Lung (tissue), 12 donors: ENCODE data around the gene TMEM169. TPM values are rescaled to one million over a fixed set of nuclear protein-coding genes. Genes with fewer than 3 reads are reported as not detected.

Experiments used
- ATAC-seq: fragments of 200-7000 bp; cut with Tn5 transposase; one replicate; pipeline ENCODE4 v1.9.1; 2020; ENCODE audit warnings: moderate number of reproducible peaks; ENCODE audit not compliant: insufficient read depth, low FRiP score
- DNase-seq, 3 donors: peaks; one replicate each; pipeline ENCODE4 v3.0.0-alpha.2; 2013 to 2017
- H3K27ac ChIP-seq, 2 donors: one replicate each; pipeline ENCODE4 v1.5.1; 2013; ENCODE audit warnings: mild to moderate bottlenecking in 2 of 2, moderate library complexity in 2 of 2, control low read depth in 1 of 2, inconsistent platforms in 1 of 2, low read depth in 1 of 2, low read length in 1 of 2
- H3K27me3 ChIP-seq, 3 donors: one replicate each; pipeline ENCODE4 v1.5.1; 2013; ENCODE audit warnings: low read length in 2 of 3; ENCODE audit not compliant: control insufficient read depth in 3 of 3, insufficient read depth in 3 of 3
- H3K36me3 ChIP-seq, 4 donors: one replicate each; pipeline ENCODE4 v1.5.1; 2013; ENCODE audit warnings: low read length in 4 of 4, mild to moderate bottlenecking in 1 of 4, moderate library complexity in 1 of 4; ENCODE audit not compliant: control insufficient read depth in 4 of 4, insufficient read depth in 4 of 4
- H3K4me1 ChIP-seq, 5 donors: one replicate each; pipeline ENCODE4 v1.5.1; 2013; ENCODE audit warnings: low read length in 5 of 5, mild to moderate bottlenecking in 2 of 5, moderate library complexity in 1 of 5; ENCODE audit not compliant: control insufficient read depth in 5 of 5, insufficient read depth in 5 of 5
- H3K4me3 ChIP-seq: one replicate; pipeline ENCODE4 v1.5.1; 2013; ENCODE audit warnings: mild to moderate bottlenecking, control low read depth, moderate library complexity
- H3K9ac ChIP-seq, 2 donors: one replicate each; pipeline ENCODE4 v1.5.1; 2013; ENCODE audit warnings: low read length in 2 of 2, control low read depth in 1 of 2; ENCODE audit not compliant: insufficient read depth in 1 of 2
- H3K9me3 ChIP-seq, 4 donors: one replicate each; pipeline ENCODE4 v1.5.1; 2013; ENCODE audit warnings: low read length in 3 of 4, mild to moderate bottlenecking in 1 of 4, moderate library complexity in 1 of 4; ENCODE audit not compliant: control insufficient read depth in 4 of 4, insufficient read depth in 3 of 4
- WGBS, 2 donors: extraction: QIAGEN DNeasy Blood & Tissue Kit; methylation state at CpG; one replicate each; pipeline ENCODE4 v1.1.7; 2013; 5-methylcytosine and 5-hydroxymethylcytosine counted together
- polyA plus RNA-seq, 2 donors: library from polyadenylated mRNA; stranded (reverse); fragments of 200-250 nt; gene quantifications; one replicate each; pipeline ENCODE4 v1.2.1, GENCODE V29; 2013
- total RNA-seq, 2 donors: library from RNA; depleted of rRNA in 1 of 2; stranded (reverse); fragments of >200 nt in 1 of 2; gene quantifications; one replicate each; pipeline ENCODE4 v1.2.1, GENCODE V29; 2014 to 2021
- TF ChIP-seq, protein P1 (sequence below): IDR thresholded peaks from 2 replicates; pipeline ENCODE4 v1.5.1; 2012; ENCODE audit warnings: mild to moderate bottlenecking; ENCODE audit errors: control extremely low read depth, extremely low read depth
- donor health status: control.
- donor health status: control.
- donor health status: Bipolar disorder and iron deficiency.
- donor health status: healthy.
- donor health status: DM: yes; HTN: yes; CAD: no.

Gene TMEM169
- total and polyA plus RNA-seq, 4 donors: 0.14 to 0.67 (median 0.62) TPM

DNA sequence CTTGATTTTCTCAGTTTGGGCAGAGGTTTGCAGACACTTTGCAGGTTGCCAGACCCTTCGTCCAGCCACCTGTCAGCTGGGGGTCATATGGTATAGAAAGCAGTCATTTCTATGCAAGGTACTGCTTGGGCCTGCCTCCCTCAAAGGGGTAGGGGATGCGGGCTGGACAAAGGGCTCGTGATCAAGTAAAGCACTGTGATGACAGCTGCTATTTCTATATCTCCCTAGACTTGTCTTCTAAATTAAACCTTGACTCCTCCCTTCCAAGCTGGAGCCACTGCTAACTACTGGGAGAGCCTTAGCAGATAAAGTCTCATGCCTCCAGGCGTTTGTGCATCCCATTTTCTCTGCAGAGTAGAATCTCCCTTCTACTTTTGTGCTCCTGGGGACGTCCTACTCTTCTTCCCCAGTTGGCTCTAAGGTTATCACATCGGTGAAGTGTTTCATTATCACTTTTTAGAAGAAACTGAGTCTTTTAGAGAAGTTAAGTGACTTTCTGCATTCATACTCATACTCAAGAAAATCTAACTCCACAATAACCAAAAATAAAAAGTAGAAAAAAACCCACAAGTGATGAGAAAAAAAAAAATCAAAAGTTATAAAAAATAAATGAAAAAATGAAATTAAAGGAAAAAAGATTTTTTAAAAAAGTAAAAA lies 26.7 kb downstream of the TMEM169 start:
- Histone ChIP-seq H3K27me3 (no peaks in the 10 kb centered on the region), H3K36me3 (peaks cover 6 to 29% (median 16%) of the 10 kb centered on the region in 4 donors), H3K27ac (no peak overlapping the region), H3K4me3 (no peak overlapping the region), H3K9me3 (no peaks in the 10 kb centered on the region), H3K9ac (peak overlapping the region in 1 of 2 donors; percentile 85), H3K4me1 (peaks cover 0 to 21% (median 8%) of the 10 kb centered on the region in 5 donors)
- WGBS, 2 donors: 65 to 67% methylated on average over 6 of the region's 6 CpGs
- ATAC-seq: no peak
- TF ChIP-seq, protein P1, sequence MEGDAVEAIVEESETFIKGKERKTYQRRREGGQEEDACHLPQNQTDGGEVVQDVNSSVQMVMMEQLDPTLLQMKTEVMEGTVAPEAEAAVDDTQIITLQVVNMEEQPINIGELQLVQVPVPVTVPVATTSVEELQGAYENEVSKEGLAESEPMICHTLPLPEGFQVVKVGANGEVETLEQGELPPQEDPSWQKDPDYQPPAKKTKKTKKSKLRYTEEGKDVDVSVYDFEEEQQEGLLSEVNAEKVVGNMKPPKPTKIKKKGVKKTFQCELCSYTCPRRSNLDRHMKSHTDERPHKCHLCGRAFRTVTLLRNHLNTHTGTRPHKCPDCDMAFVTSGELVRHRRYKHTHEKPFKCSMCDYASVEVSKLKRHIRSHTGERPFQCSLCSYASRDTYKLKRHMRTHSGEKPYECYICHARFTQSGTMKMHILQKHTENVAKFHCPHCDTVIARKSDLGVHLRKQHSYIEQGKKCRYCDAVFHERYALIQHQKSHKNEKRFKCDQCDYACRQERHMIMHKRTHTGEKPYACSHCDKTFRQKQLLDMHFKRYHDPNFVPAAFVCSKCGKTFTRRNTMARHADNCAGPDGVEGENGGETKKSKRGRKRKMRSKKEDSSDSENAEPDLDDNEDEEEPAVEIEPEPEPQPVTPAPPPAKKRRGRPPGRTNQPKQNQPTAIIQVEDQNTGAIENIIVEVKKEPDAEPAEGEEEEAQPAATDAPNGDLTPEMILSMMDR: no peak
- DNase-seq: no peak

DNA sequence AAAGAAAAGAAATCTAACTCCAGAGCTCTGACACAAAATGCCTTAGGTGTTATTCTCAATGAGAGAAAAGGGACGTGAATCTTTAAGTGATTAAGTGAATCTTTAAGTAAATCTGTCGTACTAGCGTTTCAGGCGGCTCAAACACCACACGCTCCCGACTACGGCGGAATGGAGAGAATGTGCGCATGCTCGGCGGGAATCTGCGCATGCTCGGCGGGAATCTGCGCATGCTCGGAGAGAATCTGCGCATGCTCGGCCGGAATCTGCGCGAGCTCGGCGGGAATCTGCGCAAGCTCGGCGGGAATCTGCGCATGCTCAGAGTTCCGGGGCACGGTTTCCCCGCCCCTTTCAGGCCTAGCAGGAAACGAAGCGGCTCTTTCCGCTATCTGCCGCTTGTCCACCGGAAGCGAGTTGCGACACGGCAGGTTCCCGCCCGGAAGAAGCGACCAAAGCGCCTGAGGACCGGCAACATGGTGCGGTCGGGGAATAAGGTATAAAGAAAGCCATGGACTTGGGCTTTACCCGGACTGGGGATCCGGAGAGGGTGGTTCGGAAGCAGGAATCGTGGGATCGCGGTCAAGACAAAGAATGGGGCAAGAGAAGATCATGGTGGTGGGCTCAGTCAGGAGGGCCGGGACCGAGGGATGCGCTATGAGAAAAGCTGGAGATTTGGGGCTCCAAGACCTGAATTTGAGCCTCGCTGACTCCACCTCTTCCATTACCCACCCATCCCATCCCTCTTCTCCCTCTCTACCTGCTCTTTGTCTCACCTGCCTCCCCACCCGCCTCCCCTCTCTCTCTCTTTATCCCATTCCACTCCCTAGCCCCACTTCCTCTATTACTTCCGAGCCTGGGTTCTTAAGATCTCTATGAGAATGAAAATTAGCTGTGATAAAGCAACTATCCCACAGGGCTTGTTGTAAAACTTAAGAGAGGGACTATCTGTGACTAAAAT lies 27.5 kb downstream of the TMEM169 start, which contains the start of gene XRCC5:
TSS of gene XRCC5 (plus strand) at position 382 of the 955 bp plus-strand sequence. CDS start at position 471, 89 bp downstream.
- TF ChIP-seq, protein P1: no peak
- Histone ChIP-seq H3K36me3 (peaks cover 8 to 38% (median 22%) of the 10 kb centered on the region in 4 donors), H3K27ac (peak within 1 kb of the TSS; percentile 41 to 88), H3K9me3 (no peaks in the 10 kb centered on the region), H3K4me3 (peak within 1 kb of the TSS; percentile 63), H3K4me1 (peaks cover 0 to 24% (median 8%) of the 10 kb centered on the region in 5 donors), H3K9ac (peak within 1 kb of the TSS; percentile 92 to 95), H3K27me3 (no peaks in the 10 kb centered on the region)
- WGBS, 2 donors: 0% methylated on average over 57 of the region's 57 CpGs
- DNase-seq (peak; percentile 99), ATAC-seq (peak; percentile 93)

DNA sequence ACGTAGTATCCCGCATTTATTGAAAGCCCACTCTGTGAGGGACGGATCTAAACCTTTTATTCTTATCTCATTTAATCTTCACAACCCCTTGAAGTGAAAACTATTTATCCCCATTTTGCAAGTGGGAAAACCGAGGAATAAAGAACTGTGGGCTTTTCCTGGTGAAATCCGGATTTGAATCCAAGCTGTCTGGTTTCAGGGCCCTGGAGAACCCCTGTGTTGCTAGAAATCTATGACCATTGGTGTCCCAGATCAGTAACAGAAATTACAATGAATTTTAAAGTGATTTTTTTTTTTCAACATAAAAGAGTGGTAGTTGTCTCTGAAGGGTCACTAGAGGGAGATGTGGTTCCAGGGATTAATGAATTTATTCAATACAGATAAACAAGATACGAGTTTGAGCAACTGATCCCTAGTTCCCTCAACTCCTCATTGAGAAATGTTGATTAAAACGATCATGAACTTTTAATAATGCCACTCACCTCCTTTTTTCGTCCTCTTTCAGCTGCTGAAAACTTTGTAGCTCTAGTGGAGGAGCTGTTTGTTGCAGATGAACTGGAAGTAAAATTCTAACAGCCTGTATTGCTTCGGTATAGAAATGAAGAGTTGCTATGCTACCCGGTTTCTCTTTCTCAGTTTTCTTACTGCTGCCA lies 28.4 kb downstream of the TMEM169 start:
- Histone ChIP-seq H3K4me3 (no peak overlapping the region), H3K9ac (peak overlapping the region; percentile 92 to 95), H3K9me3 (no peaks in the 10 kb centered on the region), H3K36me3 (peaks cover 9 to 41% (median 25%) of the 10 kb centered on the region in 4 donors), H3K4me1 (peaks cover 0 to 28% (median 8%) of the 10 kb centered on the region in 5 donors), H3K27me3 (no peaks in the 10 kb centered on the region), H3K27ac (peak overlapping the region in 1 of 2 donors; percentile 41)
- WGBS, 2 donors: 4% methylated on average over 10 of the region's 10 CpGs
- ATAC-seq (no peak), DNase-seq (peak in 2 of 3 donors; percentile 73 to 79)
- TF ChIP-seq, protein P1: peak; percentile 20
